ENCODE results near the gene PGGT1B. TPM values are rescaled to one million over a fixed set of nuclear protein-coding genes. Genes with fewer than 3 reads are reported as not detected.

The PGGT1B gene
- total RNA-seq, 4 donors from 2014 or later = 6.8 to 14.5 (median 11.1) TPM

- ATAC-seq (ENCODE audit: low FRiP score) = no peak
- no peak for TF ChIP-seq CTCF (IDR thresholded peaks at IDR 0.05)
- no peak for DNase-seq (ENCODE audit: low spot score)
These were observed 25.6 kb downstream of the PGGT1B start for GRCh38 chr5:115237066-115237465.

GRCh38 chr5:115236599-115236998, 26.1 kb downstream of the PGGT1B start:
- TF ChIP-seq CTCF (IDR thresholded peaks at IDR 0.05) = no peak
- DNase-seq (ENCODE audit: low spot score) = no peak

GRCh38 chr5:115231598-115231997, 31.1 kb downstream of the PGGT1B start:
- ATAC-seq (ENCODE audit: low FRiP score) (no peak), DNase-seq (ENCODE audit: low spot score) (no peak)
- no peak for TF ChIP-seq CTCF (IDR thresholded peaks at IDR 0.05)

More at GRCh38 chr5:115236599-115236998, 26.1 kb downstream of the PGGT1B start:
- no peak for ATAC-seq (ENCODE audit: low FRiP score)

GRCh38 chr5:115229606-115230005, 33.1 kb downstream of the PGGT1B start:
- ATAC-seq (ENCODE audit: low FRiP score) (no peak), DNase-seq (ENCODE audit: low spot score) (no peak)
- no peak for TF ChIP-seq CTCF (IDR thresholded peaks at IDR 0.05)

GRCh38 chr5:115227281-115227680, 35.4 kb downstream of the PGGT1B start:
- no peak for TF ChIP-seq CTCF (IDR thresholded peaks at IDR 0.05)
- ATAC-seq (ENCODE audit: low FRiP score) = no peak
- DNase-seq (ENCODE audit: low spot score) = no peak

GRCh38 chr5:115214541-115214940, 48.1 kb downstream of the PGGT1B start:
- ATAC-seq (ENCODE audit: low FRiP score) (no peak), DNase-seq (ENCODE audit: low spot score) (no peak)
- TF ChIP-seq CTCF (IDR thresholded peaks at IDR 0.05) = no peak

- no peak for ATAC-seq (ENCODE audit: low FRiP score)
- DNase-seq (ENCODE audit: low spot score) = no peak
These were observed 53.4 kb downstream of the PGGT1B start for GRCh38 chr5:115209279-115209678.

More at GRCh38 chr5:115209279-115209678, 53.4 kb downstream of the PGGT1B start:
- TF ChIP-seq CTCF (IDR thresholded peaks at IDR 0.05) = no peak

Data from omental fat pad (tissue), 4 donors.